HepG2 (cell line): ENCODE results near the gene PALM2AKAP2. TPM values are rescaled to one million over a fixed set of nuclear protein-coding genes. Genes with fewer than 3 reads are reported as not detected.

ENCODE experiments used
- ATAC-seq: fragments of 200-7000 bp; cut with Tn5 transposase; 3 replicates; pipeline ENCODE4 v1.9.1; 2020; ENCODE audit warnings: mild to moderate bottlenecking, moderate library complexity
- BruUV-seq: library from RNA; stranded (reverse); fragments of 400-500 nt; replicated peaks from 2 replicates; lab custom pipeline; 2021; lab: Mats Ljungman, UMichigan
- CTCF ChIA-PET: fragments of 300-600 bp; formaldehyde crosslinking; extraction: SDS; loops from one replicate; lab custom pipeline; 2021; ENCODE audit warnings: low total read pairs, inconsistent platforms, low intra/inter-chr PET ratio; lab: Yijun Ruan, JAX
- POLR2A ChIA-PET: fragments of 350-600 bp; sonication (Branson Sonifier 250); formaldehyde crosslinking; loops from one replicate; lab custom pipeline; 2020; ENCODE audit warnings: antibody characterized with exemption, inconsistent platforms; lab: Yijun Ruan, JAX
- DNase-seq: peaks from one replicate; pipeline ENCODE4 v3.0.0-alpha.2; 2015; ENCODE audit warnings: low spot score
- FAIRE-seq: peaks from 3 replicates; lab custom pipeline; 2011; peaks lifted over from hg19 to GRCh38; lab: Jason Lieb, UNC
- H2AFZ ChIP-seq: one replicate; pipeline ENCODE4 v1.6.1; 2011; ENCODE audit warnings: low read length, inconsistent platforms
- H3K27ac ChIP-seq: fragments of 300-600 bp; 3 replicates; pipeline ENCODE4 v1.8.0; 2011; ENCODE audit warnings: mixed run types, mild to moderate bottlenecking, mixed read lengths, low read length, inconsistent platforms; ENCODE audit not compliant: insufficient read depth; ENCODE audit errors: extremely low read length
- H3K27me3 ChIP-seq, 2 experiments: fragments of 200-600 bp in 1 of 2; 2 replicates in 1 of 2; 3 replicates in 1 of 2; pipeline versions ENCODE4 v1.6.0 to v1.8.0; 2011; ENCODE audit warnings: low read length in 2 of 2, mild to moderate bottlenecking in 2 of 2, moderate library complexity in 2 of 2, inconsistent platforms in 1 of 2; ENCODE audit not compliant: insufficient read depth in 2 of 2, control insufficient read depth in 1 of 2
- H3K36me3 ChIP-seq, 2 experiments: fragments of 200-600 bp in 1 of 2; replicated peaks in 1 of 2; 2 replicates in 1 of 2; 3 replicates in 1 of 2; pipeline versions ENCODE4 v1.5.1 to v1.8.0; 2011; ENCODE audit warnings: low read length in 2 of 2, inconsistent platforms in 1 of 2; ENCODE audit not compliant: insufficient read depth in 2 of 2, control insufficient read depth in 1 of 2
- H3K4me1 ChIP-seq: 2 replicates; pipeline ENCODE4 v1.5.1; 2012; ENCODE audit warnings: low read length, inconsistent platforms; ENCODE audit not compliant: insufficient read depth
- H3K4me2 ChIP-seq: 2 replicates; pipeline ENCODE4 v1.6.0; 2011; ENCODE audit warnings: low read depth, low read length, inconsistent platforms
- H3K4me3 ChIP-seq, 3 experiments: fragments of 200-600 bp in 1 of 3; sonication (generic), shearing (Covaris generic) in 1 of 3; replicated peaks in 1 of 3; 2 replicates each; pipeline ENCODE4 v1.5.1; 2011 to 2016; ENCODE audit warnings: low read length in 3 of 3, inconsistent platforms in 2 of 3, low read depth in 2 of 3, mild to moderate bottlenecking in 2 of 3, control low read depth in 1 of 3, mixed read lengths in 1 of 3; ENCODE audit not compliant: insufficient read depth in 1 of 3
- H3K79me2 ChIP-seq: one replicate; pipeline ENCODE4 v1.6.1; 2011; ENCODE audit warnings: low read length, inconsistent platforms; ENCODE audit not compliant: insufficient read depth
- H3K9ac ChIP-seq: 2 replicates; pipeline ENCODE4 v1.6.0; 2011; ENCODE audit warnings: mild to moderate bottlenecking, low read depth, low read length, inconsistent platforms; ENCODE audit not compliant: insufficient read depth
- H3K9me3 ChIP-seq: 2 replicates; pipeline ENCODE4 v1.5.1; 2012; ENCODE audit warnings: mild to moderate bottlenecking, low read length
- H4K20me1 ChIP-seq: 2 replicates; pipeline ENCODE4 v1.6.0; 2011; ENCODE audit warnings: inconsistent platforms, mild to moderate bottlenecking, low read length, moderate library complexity; ENCODE audit not compliant: insufficient read depth
- ARID2 ChIP-seq: sonication (generic); formaldehyde crosslinking; IDR thresholded peaks from 2 replicates; pipeline ENCODE4 v1.8.1; 2022; ENCODE audit warnings: mild to moderate bottlenecking, missing genetic modification reagents, borderline replicate concordance
- HDAC2 ChIP-seq: sonication (generic); formaldehyde crosslinking; IDR thresholded peaks from 2 replicates; pipeline ENCODE4 v1.4.0; 2020; ENCODE audit warnings: missing genetic modification reagents
- HES4 ChIP-seq: sonication (generic); formaldehyde crosslinking; IDR thresholded peaks from 2 replicates; pipeline ENCODE4 v1.9.0; 2021; ENCODE audit warnings: mild to moderate bottlenecking, missing genetic modification reagents, borderline replicate concordance
- ISX ChIP-seq: sonication (generic); formaldehyde crosslinking; conservative IDR thresholded peaks from 2 replicates; pipeline ENCODE4 v1.5.0; 2020; ENCODE audit warnings: missing genetic modification reagents
- MIXL1 ChIP-seq: IDR thresholded peaks from 2 replicates; pipeline ENCODE4 v1.6.1; 2016
- NFIB ChIP-seq: sonication (generic); formaldehyde crosslinking; IDR thresholded peaks from 2 replicates; pipeline ENCODE4 v1.9.0; 2021; ENCODE audit warnings: missing genetic modification reagents, mild to moderate bottlenecking, borderline replicate concordance
- PPARG ChIP-seq: conservative IDR thresholded peaks from 2 replicates; pipeline ENCODE4 v1.6.1; 2016; ENCODE audit warnings: missing biosample characterization, missing genetic modification reagents
- STAT5B ChIP-seq: sonication (generic); formaldehyde crosslinking; IDR thresholded peaks from 2 replicates; pipeline ENCODE4 v1.4.0; 2020; ENCODE audit warnings: missing genetic modification reagents
- ZNF382 ChIP-seq: sonication (generic); formaldehyde crosslinking; IDR thresholded peaks from 2 replicates; pipeline ENCODE4 v1.5.0; 2020; ENCODE audit warnings: missing genetic modification reagents, mild to moderate bottlenecking, borderline replicate concordance
- ZNF383 ChIP-seq: sonication (generic); formaldehyde crosslinking; IDR thresholded peaks from 2 replicates; pipeline ENCODE4 v1.4.0; 2020; ENCODE audit warnings: missing genetic modification reagents, mild to moderate bottlenecking, borderline replicate concordance
- ZNF557 ChIP-seq: sonication (generic); formaldehyde crosslinking; IDR thresholded peaks from 2 replicates; pipeline ENCODE4 v1.4.0; 2020; ENCODE audit warnings: missing genetic modification reagents
- ZNF703 ChIP-seq: sonication (generic); formaldehyde crosslinking; IDR thresholded peaks from 2 replicates; pipeline ENCODE4 v1.5.1; 2020; ENCODE audit warnings: missing genetic modification reagents, mild to moderate bottlenecking, moderate library complexity, borderline replicate concordance
- ZNF766 ChIP-seq: sonication (generic); formaldehyde crosslinking; IDR thresholded peaks from 2 replicates; pipeline ENCODE4 v1.5.0; 2020; ENCODE audit warnings: missing genetic modification reagents, borderline replicate concordance
- WGBS: methylation state at CpG from one replicate; pipeline ENCODE4 v1.1.6; 2017; ENCODE audit warnings: low lambda C conversion rate; 5-methylcytosine and 5-hydroxymethylcytosine counted together
- in situ Hi-C: cut with HindIII; loops from 2 replicates; pipeline ENCODE4 v1.10.0; 2017; ENCODE audit warnings: low pct_unique_long_range_greater_than_20kb; ENCODE audit not compliant: extremely low pct_ligation_motif_present
- intact Hi-C: fragments of 100-400 bp; cut with micrococcal nuclease; formaldehyde crosslinking; loops from one replicate; pipeline ENCODE4 v1.10.0; 2022; ENCODE audit not compliant: unreplicated experiment
- polyA plus RNA-seq, 8 experiments: library from polyadenylated mRNA; depleted of rRNA in 3 of 8; stranded (reverse) in 7 of 8; unstranded in 1 of 8; fragments of >200 nt; fragmentation: Illumina TruSeq in 4 of 8; extraction: Trizol in 4 of 8; gene quantifications; 2 replicates each; pipeline versions ENCODE4 v1.2.1 to v1.2.3, GENCODE V29; 2011 to 2016; ENCODE audit warnings: low read depth in 4 of 8, missing spikeins in 1 of 8, mixed read lengths in 1 of 8; ENCODE audit not compliant: insufficient read depth in 1 of 8
- total RNA-seq, 5 experiments: library from RNA; depleted of rRNA; stranded (reverse); fragments of >200 nt; fragmentation: Illumina TruSeq; extraction: Trizol; gene quantifications; 2 replicates each; pipeline ENCODE4 v1.2.3, GENCODE V29; 2016; ENCODE audit warnings: low read depth in 1 of 5
- TF ChIP-seq, protein P1 (sequence below): sonication (generic); formaldehyde crosslinking; IDR thresholded peaks from 2 replicates; pipeline ENCODE4 v1.4.0; 2020; ENCODE audit warnings: missing genetic modification reagents
- TF ChIP-seq, protein P2 (sequence below): sonication (generic); formaldehyde crosslinking; IDR thresholded peaks from 2 replicates; pipeline ENCODE4 v1.4.0; 2020; ENCODE audit warnings: low read depth, mild to moderate bottlenecking, missing genetic modification reagents
- TF ChIP-seq, protein P3 (sequence below): sonication (generic); formaldehyde crosslinking; IDR thresholded peaks from 2 replicates; pipeline ENCODE4 v1.5.0; 2020; ENCODE audit warnings: mild to moderate bottlenecking, missing genetic modification reagents

The PALM2AKAP2 gene
- total and polyA plus RNA-seq, 2 of the 13 experiments (the other 11 are each of a cell fraction or from before 2014, with no cell fraction given) = 0.25 to 1.8 TPM

DNA sequence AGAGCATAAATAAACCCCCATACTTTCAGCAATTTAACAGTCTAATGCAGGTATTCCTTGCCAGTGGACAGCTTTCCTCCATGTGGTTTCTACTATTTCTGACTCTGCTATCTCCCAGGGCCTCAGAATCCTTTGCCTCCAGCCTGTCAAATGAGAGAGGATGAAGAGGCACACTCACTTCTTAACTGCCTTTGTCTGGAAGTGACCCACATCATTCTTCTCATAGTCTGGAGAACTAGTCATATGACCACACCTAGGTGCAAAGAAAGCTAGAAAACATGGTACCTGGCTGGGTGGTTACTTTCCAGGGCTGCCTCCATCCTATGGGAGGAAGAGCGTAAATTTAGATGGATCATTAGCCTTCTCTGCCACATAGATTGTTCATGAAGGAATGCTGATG is 22.5 kb downstream of the PALM2AKAP2 start (continued):
- TF ChIP-seq, protein P1, sequence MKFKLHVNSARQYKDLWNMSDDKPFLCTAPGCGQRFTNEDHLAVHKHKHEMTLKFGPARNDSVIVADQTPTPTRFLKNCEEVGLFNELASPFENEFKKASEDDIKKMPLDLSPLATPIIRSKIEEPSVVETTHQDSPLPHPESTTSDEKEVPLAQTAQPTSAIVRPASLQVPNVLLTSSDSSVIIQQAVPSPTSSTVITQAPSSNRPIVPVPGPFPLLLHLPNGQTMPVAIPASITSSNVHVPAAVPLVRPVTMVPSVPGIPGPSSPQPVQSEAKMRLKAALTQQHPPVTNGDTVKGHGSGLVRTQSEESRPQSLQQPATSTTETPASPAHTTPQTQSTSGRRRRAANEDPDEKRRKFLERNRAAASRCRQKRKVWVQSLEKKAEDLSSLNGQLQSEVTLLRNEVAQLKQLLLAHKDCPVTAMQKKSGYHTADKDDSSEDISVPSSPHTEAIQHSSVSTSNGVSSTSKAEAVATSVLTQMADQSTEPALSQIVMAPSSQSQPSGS (CRISPR knock-in tag) = no peak
- no peak for TF ChIP-seq NFIB (CRISPR knock-in tag)
- TF ChIP-seq, protein P2, sequence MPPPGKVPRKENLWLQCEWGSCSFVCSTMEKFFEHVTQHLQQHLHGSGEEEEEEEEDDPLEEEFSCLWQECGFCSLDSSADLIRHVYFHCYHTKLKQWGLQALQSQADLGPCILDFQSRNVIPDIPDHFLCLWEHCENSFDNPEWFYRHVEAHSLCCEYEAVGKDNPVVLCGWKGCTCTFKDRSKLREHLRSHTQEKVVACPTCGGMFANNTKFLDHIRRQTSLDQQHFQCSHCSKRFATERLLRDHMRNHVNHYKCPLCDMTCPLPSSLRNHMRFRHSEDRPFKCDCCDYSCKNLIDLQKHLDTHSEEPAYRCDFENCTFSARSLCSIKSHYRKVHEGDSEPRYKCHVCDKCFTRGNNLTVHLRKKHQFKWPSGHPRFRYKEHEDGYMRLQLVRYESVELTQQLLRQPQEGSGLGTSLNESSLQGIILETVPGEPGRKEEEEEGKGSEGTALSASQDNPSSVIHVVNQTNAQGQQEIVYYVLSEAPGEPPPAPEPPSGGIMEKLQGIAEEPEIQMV (CRISPR knock-in tag) = no peak
- no peak for TF ChIP-seq STAT5B (CRISPR knock-in tag)
- TF ChIP-seq ZNF557 (CRISPR knock-in tag) = no peak
- no peak for TF ChIP-seq MIXL1 (CRISPR knock-in tag)

DNA sequence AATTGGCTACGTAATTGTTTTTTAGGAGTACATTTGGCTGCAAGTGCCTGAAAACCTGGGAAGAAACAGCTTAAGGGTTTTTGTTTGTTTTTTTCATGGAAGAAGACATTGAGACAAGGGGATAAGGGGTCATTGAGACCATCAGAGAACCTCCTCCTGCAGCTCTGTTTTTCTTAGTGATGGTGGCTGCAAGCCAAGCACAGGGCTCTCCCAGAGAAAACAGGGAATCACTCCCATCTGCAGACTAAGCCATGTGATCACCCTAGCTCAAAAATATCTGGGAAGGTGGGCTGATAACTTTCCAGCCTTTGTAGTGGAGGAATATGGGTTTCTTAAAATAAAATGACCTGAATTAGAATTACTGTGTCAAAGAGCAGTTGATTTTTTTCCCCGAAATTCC is 25.1 kb downstream of the PALM2AKAP2 start:
- in situ Hi-C loops (no loop called here), intact Hi-C loops (no loop called here)
- no peaks in the 10 kb centered on the region for H3K4me1 ChIP-seq
- no peaks in the 10 kb centered on the region for H3K9me3 ChIP-seq
- ATAC-seq (no peak), FAIRE-seq (no peak), DNase-seq (no peak)
- H2AFZ ChIP-seq = no peak overlapping the region
- H3K36me3 ChIP-seq = no peaks in the 10 kb centered on the region
- no peak overlapping the region for H3K4me2 ChIP-seq
- H3K27ac ChIP-seq = no peak overlapping the region
- ChIA-PET CTCF (no interaction called here), POLR2A (no interaction called here)
- H4K20me1 ChIP-seq = no peaks in the 10 kb centered on the region
- no peaks in the 10 kb centered on the region for H3K27me3 ChIP-seq
- H3K4me3 ChIP-seq = no peak overlapping the region
- 45% methylated on average over 2 of the region's 2 CpGs for WGBS
- H3K9ac ChIP-seq = no peak overlapping the region
- TF ChIP-seq ZNF766 (CRISPR knock-in tag) = no peak
- no peak for TF ChIP-seq HES4 (CRISPR knock-in tag)
- TF ChIP-seq HDAC2 = no peak
- TF ChIP-seq ISX = no peak
- TF ChIP-seq ZNF383 (CRISPR knock-in tag) = no peak
- no peak for TF ChIP-seq ZNF703
- TF ChIP-seq PPARG = no peak
- no peak for TF ChIP-seq ARID2
- no peak for TF ChIP-seq ZNF382 (CRISPR knock-in tag)
- TF ChIP-seq, protein P3, sequence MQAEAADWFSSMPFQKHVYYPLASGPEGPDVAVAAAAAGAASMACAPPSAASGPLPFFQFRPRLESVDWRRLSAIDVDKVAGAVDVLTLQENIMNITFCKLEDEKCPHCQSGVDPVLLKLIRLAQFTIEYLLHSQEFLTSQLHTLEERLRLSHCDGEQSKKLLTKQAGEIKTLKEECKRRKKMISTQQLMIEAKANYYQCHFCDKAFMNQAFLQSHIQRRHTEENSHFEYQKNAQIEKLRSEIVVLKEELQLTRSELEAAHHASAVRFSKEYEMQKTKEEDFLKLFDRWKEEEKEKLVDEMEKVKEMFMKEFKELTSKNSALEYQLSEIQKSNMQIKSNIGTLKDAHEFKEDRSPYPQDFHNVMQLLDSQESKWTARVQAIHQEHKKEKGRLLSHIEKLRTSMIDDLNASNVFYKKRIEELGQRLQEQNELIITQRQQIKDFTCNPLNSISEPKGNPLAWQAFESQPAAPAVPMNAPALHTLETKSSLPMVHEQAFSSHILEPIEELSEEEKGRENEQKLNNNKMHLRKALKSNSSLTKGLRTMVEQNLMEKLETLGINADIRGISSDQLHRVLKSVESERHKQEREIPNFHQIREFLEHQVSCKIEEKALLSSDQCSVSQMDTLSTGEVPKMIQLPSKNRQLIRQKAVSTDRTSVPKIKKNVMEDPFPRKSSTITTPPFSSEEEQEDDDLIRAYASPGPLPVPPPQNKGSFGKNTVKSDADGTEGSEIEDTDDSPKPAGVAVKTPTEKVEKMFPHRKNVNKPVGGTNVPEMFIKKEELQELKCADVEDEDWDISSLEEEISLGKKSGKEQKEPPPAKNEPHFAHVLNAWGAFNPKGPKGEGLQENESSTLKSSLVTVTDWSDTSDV (CRISPR knock-in tag) = no peak
- BruUV-seq = no TSS peak
- H3K79me2 ChIP-seq = no peaks in the 10 kb centered on the region
